ENCODE results near the gene PKDCC.
"Not testable (repeated sequence)": the region's sequence is repeated elsewhere in the genome, so short reads cannot be mapped to it uniquely, and the experiment has no call there.

The PKDCC gene

GRCh38 chr2:42067521-42067920, 19.7 kb downstream of the PKDCC start:
- DNase-seq: no peak

- DNase-seq: no peak
Observed at GRCh38 chr2:42068571-42069178, 20.9 kb downstream of the PKDCC start.

GRCh38 chr2:42069568-42069967, 21.7 kb downstream of the PKDCC start:
- DNase-seq: no peak

GRCh38 chr2:42071791-42072190, 24.0 kb downstream of the PKDCC start:
- no peak for DNase-seq

GRCh38 chr2:42072349-42073118, 24.7 kb downstream of the PKDCC start:
- no peak for DNase-seq

GRCh38 chr2:42073739-42074503, 26.1 kb downstream of the PKDCC start:
- DNase-seq: no peak

- no peak for DNase-seq
Observed at GRCh38 chr2:42074661-42075060, 26.8 kb downstream of the PKDCC start.

- no peak for DNase-seq
Observed at GRCh38 chr2:42076357-42077225, 28.8 kb downstream of the PKDCC start.

- DNase-seq: no peak
Observed at GRCh38 chr2:42077343-42077742, 29.5 kb downstream of the PKDCC start.

GRCh38 chr2:42079737-42080287, 32.0 kb downstream of the PKDCC start:
- no peak for DNase-seq

- DNase-seq: not testable (repeated sequence)
Observed at GRCh38 chr2:42081151-42081550, 33.3 kb downstream of the PKDCC start.

GRCh38 chr2:42082016-42082415, 34.2 kb downstream of the PKDCC start:
- no peak for DNase-seq

GRCh38 chr2:42084231-42084671, 36.4 kb downstream of the PKDCC start:
- no peak for DNase-seq

- not testable (repeated sequence) for DNase-seq
Observed at GRCh38 chr2:42085070-42085469, 37.2 kb downstream of the PKDCC start.

GRCh38 chr2:42085706-42086487, 38.1 kb downstream of the PKDCC start:
- no peak for DNase-seq

GRCh38 chr2:42086500-42086953, 38.7 kb downstream of the PKDCC start:
- peak; percentile 67 for DNase-seq

- DNase-seq: no peak
Observed at GRCh38 chr2:42087137-42087856, 39.5 kb downstream of the PKDCC start.

- DNase-seq: no peak
Observed at GRCh38 chr2:42087857-42088195, 40.0 kb downstream of the PKDCC start.

- DNase-seq: peak; percentile 76
Observed at GRCh38 chr2:42089340-42089925, 41.6 kb downstream of the PKDCC start.

- DNase-seq: no peak
Observed at GRCh38 chr2:42090216-42090615, 42.4 kb downstream of the PKDCC start.

GRCh38 chr2:42091671-42092070, 43.9 kb downstream of the PKDCC start:
- DNase-seq: no peak

All from CD4-positive, alpha-beta T cell treated with Interleukin-12 subunit alpha and Interleukin-12 subunit beta, for 1 hour (primary cell).